SU-DHL-6 (cell line): ENCODE results near the gene DENND5B.
A peak's percentile ranks its signal among the peaks of the same experiment; 100 is the strongest.

Experiments used
- H2AFZ ChIP-seq: fragments of 200-600 bp; sonication (generic); 2 replicates; pipeline ENCODE4 v1.6.1; 2014; ENCODE audit warnings: low read depth, mild to moderate bottlenecking, moderate library complexity, mixed read lengths, antibody characterized with exemption, low read length; ENCODE audit not compliant: severe bottlenecking
- H3F3A ChIP-seq: fragments of 200-600 bp; shearing (Covaris generic); 2 replicates; pipeline ENCODE4 v1.6.0; 2016; ENCODE audit warnings: antibody characterized with exemption, mild to moderate bottlenecking; ENCODE audit not compliant: insufficient read depth
- H3K27ac ChIP-seq: fragments of 200-600 bp; sonication (generic); 2 replicates; pipeline ENCODE4 v1.5.1; 2016; ENCODE audit warnings: low read depth, mild to moderate bottlenecking, low read length, moderate library complexity, mixed read lengths
- H3K27me3 ChIP-seq: fragments of 200-600 bp; sonication (generic), shearing (Covaris generic); 2 replicates; pipeline ENCODE4 v1.6.0; 2014; ENCODE audit warnings: mild to moderate bottlenecking, low read length
- H3K36me3 ChIP-seq: fragments of 200-600 bp; sonication (generic); 2 replicates; pipeline ENCODE4 v1.6.1; 2014; ENCODE audit warnings: mild to moderate bottlenecking, low read length, mixed read lengths
- H3K4me2 ChIP-seq: fragments of 300-600, 200-600 bp; shearing (Covaris generic), sonication (generic); 2 replicates; pipeline ENCODE4 v1.6.0; 2014; ENCODE audit warnings: low read length, low read depth, mild to moderate bottlenecking; ENCODE audit not compliant: poor library complexity, severe bottlenecking
- H3K4me3 ChIP-seq: fragments of 200-600 bp; sonication (generic); 2 replicates; pipeline ENCODE4 v1.5.1; 2014; ENCODE audit warnings: antibody characterized with exemption, low read length, mild to moderate bottlenecking, mixed read lengths; ENCODE audit not compliant: insufficient read depth, poor library complexity, severe bottlenecking
- H3K79me2 ChIP-seq: fragments of 200-600 bp; sonication (generic); 2 replicates; pipeline ENCODE4 v1.6.1; 2014; ENCODE audit warnings: mild to moderate bottlenecking, low read length, moderate library complexity; ENCODE audit not compliant: insufficient read depth
- H3K9ac ChIP-seq: fragments of 200-600 bp; sonication (generic); 2 replicates; pipeline ENCODE4 v1.7.0; 2014; ENCODE audit warnings: mild to moderate bottlenecking, low read length
- H3K9me2 ChIP-seq: fragments of 200-600 bp; sonication (generic); replicated peaks from 2 replicates; pipeline ENCODE4 v1.6.1; 2014; ENCODE audit warnings: low read length; ENCODE audit not compliant: insufficient read depth
- H3K9me3 ChIP-seq: fragments of 200-600 bp; sonication (generic); 2 replicates; pipeline ENCODE4 v1.6.1; 2014; ENCODE audit warnings: low read length, mixed read lengths; ENCODE audit not compliant: insufficient read depth
- H4K20me1 ChIP-seq: fragments of 200-600 bp; sonication (generic); 2 replicates; pipeline ENCODE4 v1.6.1; 2014; ENCODE audit warnings: low read depth, mild to moderate bottlenecking, antibody characterized with exemption, low read length, moderate library complexity, mixed read lengths
- EZH2phosphoT487 ChIP-seq: fragments of 200-600 bp; sonication (generic), shearing (Covaris generic); conservative IDR thresholded peaks from 2 replicates; pipeline ENCODE4 v1.6.1; 2018; ENCODE audit warnings: mild to moderate bottlenecking, antibody characterized with exemption, low read length, moderate library complexity, mixed read lengths
- TF ChIP-seq, protein P1 (sequence below): fragments of 200-600 bp; sonication (generic); IDR thresholded peaks from one replicate; pipeline ENCODE4 v1.5.1; 2017; ENCODE audit warnings: antibody characterized with exemption, mild to moderate bottlenecking, low read length, moderate library complexity; ENCODE audit not compliant: insufficient read depth, poor library complexity, severe bottlenecking

DENND5B gene

DNA sequence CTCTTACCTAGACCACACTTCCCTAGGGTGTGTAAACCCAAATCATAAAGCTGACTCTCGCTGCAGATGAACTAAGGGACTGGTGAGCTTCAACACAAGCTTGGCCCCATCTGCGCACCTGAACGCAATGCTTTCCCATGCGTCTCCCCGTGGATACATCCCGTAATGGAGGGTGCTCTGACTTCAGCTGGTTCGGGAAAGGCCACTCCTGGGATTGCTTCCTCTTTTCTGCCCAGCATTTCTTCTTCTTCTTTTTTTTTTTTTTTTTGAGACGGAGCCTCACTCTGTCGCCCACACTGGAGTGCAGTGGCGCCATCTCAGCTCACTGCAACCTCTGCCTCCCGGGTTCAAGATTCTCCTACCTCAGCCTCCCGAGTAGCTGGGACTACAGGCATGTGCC lies 40.9 kb upstream of the DENND5B start:
- Histone ChIP-seq H3K79me2 (no peaks in the 10 kb centered on the region), H3K27ac (no peak overlapping the region), H3K9me3 (no peaks in the 10 kb centered on the region), H3K4me2 (no peak overlapping the region), H3K27me3 (no peaks in the 10 kb centered on the region), H3K9ac (no peak overlapping the region), H3K36me3 (no peaks in the 10 kb centered on the region), H3K4me3 (no peak overlapping the region), H3K9me2 (no peaks in the 10 kb centered on the region), H2AFZ (peak overlapping the region; percentile 19), H4K20me1 (no peaks in the 10 kb centered on the region), H3F3A (peaks cover 21% of the 10 kb centered on the region)
- TF ChIP-seq EZH2phosphoT487: no peak
- TF ChIP-seq, protein P1, sequence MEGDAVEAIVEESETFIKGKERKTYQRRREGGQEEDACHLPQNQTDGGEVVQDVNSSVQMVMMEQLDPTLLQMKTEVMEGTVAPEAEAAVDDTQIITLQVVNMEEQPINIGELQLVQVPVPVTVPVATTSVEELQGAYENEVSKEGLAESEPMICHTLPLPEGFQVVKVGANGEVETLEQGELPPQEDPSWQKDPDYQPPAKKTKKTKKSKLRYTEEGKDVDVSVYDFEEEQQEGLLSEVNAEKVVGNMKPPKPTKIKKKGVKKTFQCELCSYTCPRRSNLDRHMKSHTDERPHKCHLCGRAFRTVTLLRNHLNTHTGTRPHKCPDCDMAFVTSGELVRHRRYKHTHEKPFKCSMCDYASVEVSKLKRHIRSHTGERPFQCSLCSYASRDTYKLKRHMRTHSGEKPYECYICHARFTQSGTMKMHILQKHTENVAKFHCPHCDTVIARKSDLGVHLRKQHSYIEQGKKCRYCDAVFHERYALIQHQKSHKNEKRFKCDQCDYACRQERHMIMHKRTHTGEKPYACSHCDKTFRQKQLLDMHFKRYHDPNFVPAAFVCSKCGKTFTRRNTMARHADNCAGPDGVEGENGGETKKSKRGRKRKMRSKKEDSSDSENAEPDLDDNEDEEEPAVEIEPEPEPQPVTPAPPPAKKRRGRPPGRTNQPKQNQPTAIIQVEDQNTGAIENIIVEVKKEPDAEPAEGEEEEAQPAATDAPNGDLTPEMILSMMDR: no peak

DNA sequence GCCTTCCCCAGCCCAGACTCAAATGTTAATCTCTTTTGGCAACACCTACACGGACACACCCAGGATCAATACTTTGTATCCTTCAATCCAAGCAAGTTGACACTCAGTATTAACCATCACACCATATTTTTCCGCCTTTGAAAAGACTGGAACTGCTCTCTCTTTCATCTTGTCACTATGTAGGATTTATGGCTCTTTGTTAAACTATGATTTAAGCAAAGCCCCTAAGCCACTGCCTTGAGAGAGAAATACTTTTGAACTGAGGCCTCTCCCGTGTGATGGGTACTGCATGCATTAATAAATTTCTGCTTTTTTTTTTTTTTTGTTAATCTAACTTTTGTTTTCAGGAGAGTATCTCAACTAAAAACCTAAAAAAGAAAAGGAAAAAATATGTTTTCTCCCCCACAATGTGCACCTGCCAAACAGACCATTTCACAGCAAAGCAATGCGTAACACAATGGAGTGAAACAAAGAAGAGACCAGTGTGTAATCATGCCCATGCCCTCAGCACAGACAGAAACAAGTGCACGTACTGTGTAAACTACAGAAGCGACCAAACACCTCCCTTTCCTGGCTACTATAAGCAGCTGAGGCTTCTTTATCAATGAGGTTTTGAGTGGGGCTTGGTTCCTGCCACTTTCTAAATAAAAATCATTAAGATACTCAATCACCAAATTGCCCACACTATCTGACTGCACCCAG lies 40.2 kb upstream of the DENND5B start:
- Histone ChIP-seq H3K79me2 (no peaks in the 10 kb centered on the region), H3K9me3 (no peaks in the 10 kb centered on the region), H3K36me3 (no peaks in the 10 kb centered on the region), H3K27ac (no peak overlapping the region), H3K9me2 (no peaks in the 10 kb centered on the region), H4K20me1 (no peaks in the 10 kb centered on the region), H3K4me2 (no peak overlapping the region), H3K9ac (no peak overlapping the region), H3K4me3 (no peak overlapping the region), H3F3A (peaks cover 17% of the 10 kb centered on the region; the same call in 1 of the 2 replicates), H3K27me3 (no peaks in the 10 kb centered on the region), H2AFZ (peak overlapping the region; percentile 19)
- no peak for TF ChIP-seq EZH2phosphoT487
- TF ChIP-seq, protein P1: no peak

- H3K9me2 ChIP-seq: no peaks in the 10 kb centered on the region
- no peak overlapping the region for H3K4me3 ChIP-seq
- H2AFZ ChIP-seq: no peak overlapping the region
These were observed 39.1 kb upstream of the DENND5B start for GRCh38 chr12:31629756-31630732.

More at GRCh38 chr12:31629756-31630732, 39.1 kb upstream of the DENND5B start:
- TF ChIP-seq, protein P1: no peak
- no peak for TF ChIP-seq EZH2phosphoT487
- peaks cover 9% of the 10 kb centered on the region; the same call in 1 of the 2 replicates for H3F3A ChIP-seq
- no peaks in the 10 kb centered on the region for H3K79me2 ChIP-seq
- H4K20me1 ChIP-seq: no peaks in the 10 kb centered on the region
- no peaks in the 10 kb centered on the region for H3K9me3 ChIP-seq
- H3K9ac ChIP-seq: no peak overlapping the region
- no peaks in the 10 kb centered on the region for H3K36me3 ChIP-seq
- no peak overlapping the region for H3K27ac ChIP-seq
- H3K27me3 ChIP-seq: no peaks in the 10 kb centered on the region
- H3K4me2 ChIP-seq: no peak overlapping the region
